ENCODE measurements around the gene PIK3C2G. TPM values are rescaled to one million over a fixed set of nuclear protein-coding genes. Genes with fewer than 3 reads are reported as not detected.

The PIK3C2G gene
- total RNA-seq, 1 donor from 2014 or later: 0.26 TPM

GRCh38 chr12:18411453-18411852, 150.1 kb downstream of the PIK3C2G start:
- TF ChIP-seq, protein P1, sequence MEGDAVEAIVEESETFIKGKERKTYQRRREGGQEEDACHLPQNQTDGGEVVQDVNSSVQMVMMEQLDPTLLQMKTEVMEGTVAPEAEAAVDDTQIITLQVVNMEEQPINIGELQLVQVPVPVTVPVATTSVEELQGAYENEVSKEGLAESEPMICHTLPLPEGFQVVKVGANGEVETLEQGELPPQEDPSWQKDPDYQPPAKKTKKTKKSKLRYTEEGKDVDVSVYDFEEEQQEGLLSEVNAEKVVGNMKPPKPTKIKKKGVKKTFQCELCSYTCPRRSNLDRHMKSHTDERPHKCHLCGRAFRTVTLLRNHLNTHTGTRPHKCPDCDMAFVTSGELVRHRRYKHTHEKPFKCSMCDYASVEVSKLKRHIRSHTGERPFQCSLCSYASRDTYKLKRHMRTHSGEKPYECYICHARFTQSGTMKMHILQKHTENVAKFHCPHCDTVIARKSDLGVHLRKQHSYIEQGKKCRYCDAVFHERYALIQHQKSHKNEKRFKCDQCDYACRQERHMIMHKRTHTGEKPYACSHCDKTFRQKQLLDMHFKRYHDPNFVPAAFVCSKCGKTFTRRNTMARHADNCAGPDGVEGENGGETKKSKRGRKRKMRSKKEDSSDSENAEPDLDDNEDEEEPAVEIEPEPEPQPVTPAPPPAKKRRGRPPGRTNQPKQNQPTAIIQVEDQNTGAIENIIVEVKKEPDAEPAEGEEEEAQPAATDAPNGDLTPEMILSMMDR (IDR thresholded peaks at IDR 0.05; ENCODE audit: insufficient read depth, low read length, severe bottlenecking): no peak
- Histone ChIP-seq H3K4me3 (ENCODE audit: low read depth, low read length) (no peak overlapping the region), H3K27me3 (ENCODE audit: control insufficient read depth, insufficient read depth, low read length) (no peaks in the 10 kb centered on the region), H3K36me3 (ENCODE audit: control insufficient read depth, insufficient read depth, low read length) (no peaks in the 10 kb centered on the region)
- FAIRE-seq (no peak), DNase-seq (ENCODE audit: low read depth) (no peak)

GRCh38 chr12:18414671-18415070, 153.4 kb downstream of the PIK3C2G start:
- TF ChIP-seq, protein P1 (IDR thresholded peaks at IDR 0.05; ENCODE audit: insufficient read depth, low read length, severe bottlenecking): no peak
- Histone ChIP-seq H3K36me3 (ENCODE audit: control insufficient read depth, insufficient read depth, low read length) (no peaks in the 10 kb centered on the region), H3K4me3 (ENCODE audit: low read depth, low read length) (no peak overlapping the region), H3K27me3 (ENCODE audit: control insufficient read depth, insufficient read depth, low read length) (no peaks in the 10 kb centered on the region)
- DNase-seq (ENCODE audit: low read depth): no peak
- FAIRE-seq: no peak

DNA sequence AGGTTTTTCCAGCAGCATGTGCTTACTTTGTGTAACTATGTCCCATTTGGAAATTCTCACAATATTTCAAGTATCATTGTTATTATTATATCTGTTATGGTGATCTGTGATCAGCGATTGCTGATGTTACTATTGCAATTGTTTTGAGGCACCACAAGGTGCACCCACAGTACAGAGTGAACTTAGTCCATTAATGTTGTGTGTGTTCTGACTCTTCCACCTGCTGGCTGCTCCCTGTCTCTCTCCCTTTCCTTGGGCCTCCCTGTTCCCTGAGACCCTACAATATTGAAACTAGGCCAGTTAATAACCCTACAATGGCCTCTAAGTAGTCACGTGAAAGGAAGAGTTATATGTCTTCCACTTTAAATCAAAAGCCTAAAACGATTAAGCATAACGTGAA, 153.9 kb downstream of the PIK3C2G start:
- TF ChIP-seq, protein P1 (IDR thresholded peaks at IDR 0.05; ENCODE audit: insufficient read depth, low read length, severe bottlenecking): no peak
- DNase-seq (ENCODE audit: low read depth) (no peak), FAIRE-seq (no peak)
- Histone ChIP-seq H3K36me3 (ENCODE audit: control insufficient read depth, insufficient read depth, low read length) (no peaks in the 10 kb centered on the region), H3K27me3 (ENCODE audit: control insufficient read depth, insufficient read depth, low read length) (no peaks in the 10 kb centered on the region), H3K4me3 (ENCODE audit: low read depth, low read length) (no peak overlapping the region)

DNA sequence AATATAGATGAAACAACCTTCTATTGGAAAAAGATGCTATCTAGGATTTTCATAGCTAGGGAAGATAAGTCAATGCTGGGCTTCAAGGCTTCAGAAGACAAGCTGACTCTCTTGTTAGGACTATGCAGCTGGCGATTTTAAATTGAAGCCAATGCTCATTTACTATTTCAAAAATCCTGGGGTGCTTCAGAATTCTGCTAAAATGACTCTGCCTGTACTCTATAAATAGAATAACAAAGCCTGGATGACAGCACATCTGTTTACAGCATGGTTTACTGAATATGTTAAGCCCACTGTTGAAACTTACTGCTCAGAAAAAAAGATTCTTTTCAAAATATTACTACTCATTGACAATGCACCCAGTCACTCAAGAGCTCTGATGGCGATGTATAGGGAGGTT, 155.1 kb downstream of the PIK3C2G start:
- no peak overlapping the region for H3K4me3 ChIP-seq (ENCODE audit: low read depth, low read length)
- FAIRE-seq (no peak), DNase-seq (ENCODE audit: low read depth) (no peak)
- H3K27me3 ChIP-seq (ENCODE audit: control insufficient read depth, insufficient read depth, low read length): no peaks in the 10 kb centered on the region
- TF ChIP-seq, protein P1 (IDR thresholded peaks at IDR 0.05; ENCODE audit: insufficient read depth, low read length, severe bottlenecking): no peak
- H3K36me3 ChIP-seq (ENCODE audit: control insufficient read depth, insufficient read depth, low read length): no peaks in the 10 kb centered on the region

DNA sequence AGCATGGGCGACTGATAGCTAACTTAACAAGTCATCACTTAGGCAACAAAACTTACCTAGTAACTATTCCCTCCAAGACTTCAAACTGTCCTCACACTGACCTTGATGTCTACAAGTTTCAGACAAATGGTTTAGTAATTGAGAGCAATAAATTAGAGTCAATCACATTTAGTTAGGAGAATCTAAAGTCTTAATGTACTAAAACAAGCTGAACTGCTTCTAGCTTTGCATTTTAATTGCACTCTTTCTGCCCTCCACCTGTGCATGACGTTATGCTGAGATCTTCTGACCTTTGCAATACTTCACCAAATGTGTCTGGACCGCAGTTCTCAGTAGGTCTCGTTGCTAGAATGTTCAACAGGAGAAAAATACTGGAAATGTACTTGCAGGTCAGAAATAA, 158.0 kb downstream of the PIK3C2G start:
- Histone ChIP-seq H3K27me3 (ENCODE audit: control insufficient read depth, insufficient read depth, low read length) (no peaks in the 10 kb centered on the region), H3K4me3 (ENCODE audit: low read depth, low read length) (no peak overlapping the region), H3K36me3 (ENCODE audit: control insufficient read depth, insufficient read depth, low read length) (no peaks in the 10 kb centered on the region)
- TF ChIP-seq, protein P1 (IDR thresholded peaks at IDR 0.05; ENCODE audit: insufficient read depth, low read length, severe bottlenecking): no peak
- no peak for FAIRE-seq
- no peak for DNase-seq (ENCODE audit: low read depth)

DNA sequence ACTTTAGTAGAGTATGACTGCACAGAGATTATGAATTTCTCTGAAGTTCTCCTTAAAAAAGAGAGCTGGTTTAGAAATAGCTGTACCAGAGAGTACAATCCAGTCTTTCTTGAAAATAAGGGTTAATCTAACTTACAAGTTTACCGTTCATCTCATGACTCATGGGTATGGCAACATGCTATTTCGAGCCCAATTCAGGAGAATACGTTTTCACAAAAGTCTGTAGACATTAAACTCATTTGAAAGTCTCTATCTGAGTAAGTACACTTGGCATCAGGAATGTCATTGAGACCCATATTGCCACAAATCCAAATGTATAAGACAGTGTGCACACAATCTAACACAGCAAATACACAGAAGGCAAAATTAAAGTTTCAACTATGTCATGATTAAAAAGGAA, 160.5 kb downstream of the PIK3C2G start:
- Histone ChIP-seq H3K4me3 (ENCODE audit: low read depth, low read length) (no peak overlapping the region), H3K36me3 (ENCODE audit: control insufficient read depth, insufficient read depth, low read length) (no peaks in the 10 kb centered on the region), H3K27me3 (ENCODE audit: control insufficient read depth, insufficient read depth, low read length) (no peaks in the 10 kb centered on the region)
- FAIRE-seq: no peak
- DNase-seq (ENCODE audit: low read depth): peak; percentile 43
- TF ChIP-seq, protein P1 (IDR thresholded peaks at IDR 0.05; ENCODE audit: insufficient read depth, low read length, severe bottlenecking): no peak

All from bronchial epithelial cell (primary cell).